HG03457 (cell line): ENCODE data around the gene PTPN9.

Experiments used
- ATAC-seq: cut with Tn5 transposase; IDR thresholded peaks from one replicate; pipeline ENCODE4 v1.9.1; 2021; ENCODE audit warnings: moderate number of reproducible peaks; ENCODE audit not compliant: unreplicated experiment

The PTPN9 gene

GRCh38 chr15:75425966-75426500 lies 153.1 kb downstream of the PTPN9 start:
- ATAC-seq = no peak

- no peak for ATAC-seq
Measured at GRCh38 chr15:75422554-75422953, 156.6 kb downstream of the PTPN9 start.

- no peak for ATAC-seq
Measured at GRCh38 chr15:75420698-75421097, 158.4 kb downstream of the PTPN9 start.

- ATAC-seq = no peak
Measured at GRCh38 chr15:75416584-75416983, 162.5 kb downstream of the PTPN9 start.
